ENCODE results near the gene FOSB. TPM values are rescaled to one million over a fixed set of nuclear protein-coding genes. Genes with fewer than 3 reads are reported as not detected.

The FOSB gene
- total RNA-seq, 1 experiment from 2014 or later = 2.3 TPM

- TF ChIP-seq CREM (CRISPR knock-in tag; IDR thresholded peaks at IDR 0.05) = no peak
Measured at GRCh38 chr19:45419895-45420294, 47.9 kb upstream of the FOSB start (continued).

- Mint-ChIP-seq H3K4me1 (peaks cover 16% of the 10 kb centered on the region), H3K27ac (no peak overlapping the region), H3K9me3 (no peaks in the 10 kb centered on the region), H3K4me3 (no peak overlapping the region), H3K27me3 (ENCODE audit: low read depth) (no peaks in the 10 kb centered on the region), H3K36me3 (peaks cover 14% of the 10 kb centered on the region)
- ATAC-seq = no peak
- no peak for TF ChIP-seq JAZF1 (CRISPR knock-in tag; IDR thresholded peaks at IDR 0.05)
- TF ChIP-seq SP1 (CRISPR knock-in tag; conservative IDR thresholded peaks at IDR 0.05) = no peak
- TF ChIP-seq ZNF263 (CRISPR knock-in tag; IDR thresholded peaks at IDR 0.05; ENCODE audit: low read depth) = 0 out of 2 replicates have a peak, but pooled peaks have one; percentile 26
- ChIA-PET CTCF (interaction anchor here (0.6 to 1.3 kb wide), 4 partner anchors 59 to 379 kb away, joined by 3 to 7 read pairs (median 4); no protein-coding TSS in a partner anchor), POLR2A (no interaction called here)
- no peak for DNase-seq (ENCODE audit: low spot score)
Measured at GRCh38 chr19:45420356-45420755, 47.4 kb upstream of the FOSB start.

GRCh38 chr19:45420871-45421270 lies 46.9 kb upstream of the FOSB start:
- DNase-seq (ENCODE audit: low spot score) (no peak), ATAC-seq (no peak)
- Mint-ChIP-seq H3K27ac (no peak overlapping the region), H3K36me3 (peaks cover 13% of the 10 kb centered on the region), H3K9me3 (no peaks in the 10 kb centered on the region), H3K4me3 (no peak overlapping the region), H3K27me3 (ENCODE audit: low read depth) (no peaks in the 10 kb centered on the region), H3K4me1 (peaks cover 21% of the 10 kb centered on the region)
- ChIA-PET CTCF (no interaction called here), POLR2A (interaction anchor here (0.6 kb wide), 1 partner anchor 38 kb away, joined by 3 read pairs; no protein-coding TSS in a partner anchor)
- TF ChIP-seq ZNF416 (CRISPR knock-in tag; IDR thresholded peaks at IDR 0.05) = no peak
- TF ChIP-seq NR2C2 (CRISPR knock-in tag; IDR thresholded peaks at IDR 0.05) = no peak

GRCh38 chr19:45421947-45422498 lies 45.8 kb upstream of the FOSB start:
- H3K36me3 Mint-ChIP-seq = peaks cover 10% of the 10 kb centered on the region
- ATAC-seq (no peak), DNase-seq (ENCODE audit: low spot score) (no peak)
- H3K4me3 Mint-ChIP-seq = peak overlapping the region; percentile 31
- POLR2A ChIA-PET = no interaction called here
- H3K27ac Mint-ChIP-seq = peak overlapping the region; percentile 8
- H3K9me3 Mint-ChIP-seq = no peaks in the 10 kb centered on the region
- no peaks in the 10 kb centered on the region for H3K27me3 Mint-ChIP-seq (ENCODE audit: low read depth)
- CTCF ChIA-PET = interaction anchor here (0.9 to 1.1 kb wide), 2 partner anchors 17 to 20 kb away, joined by 3 read pairs; no protein-coding TSS in a partner anchor
- no peak for TF ChIP-seq NFE2L1 (CRISPR knock-in tag; IDR thresholded peaks at IDR 0.05)
- TF ChIP-seq ZNF232 (CRISPR knock-in tag; IDR thresholded peaks at IDR 0.05) = no peak
- no peak for TF ChIP-seq USF2 (CRISPR knock-in tag; IDR thresholded peaks at IDR 0.05)
- TF ChIP-seq ZNF416 (CRISPR knock-in tag; IDR thresholded peaks at IDR 0.05) = no peak
- no peak for TF ChIP-seq JAZF1 (CRISPR knock-in tag; IDR thresholded peaks at IDR 0.05)
- no peak for TF ChIP-seq ZNF138 (CRISPR knock-in tag; conservative IDR thresholded peaks at IDR 0.05)
- TF ChIP-seq OVOL2 (CRISPR knock-in tag; IDR thresholded peaks at IDR 0.05; ENCODE audit: borderline replicate concordance) = no peak
- TF ChIP-seq TEAD4 (CRISPR knock-in tag; IDR thresholded peaks at IDR 0.05) = no peak
- TF ChIP-seq ZNF423 (CRISPR knock-in tag; IDR thresholded peaks at IDR 0.05) = no peak
- no peak for TF ChIP-seq SMAD4 (CRISPR knock-in tag; IDR thresholded peaks at IDR 0.05)
- TF ChIP-seq ATF1 (CRISPR knock-in tag; IDR thresholded peaks at IDR 0.05) = no peak
- TF ChIP-seq ZSCAN18 (CRISPR knock-in tag; IDR thresholded peaks at IDR 0.05) = no peak
- no peak for TF ChIP-seq IRF2 (CRISPR knock-in tag; IDR thresholded peaks at IDR 0.05; ENCODE audit: borderline replicate concordance, low read depth)
- no peak for TF ChIP-seq E2F1 (CRISPR knock-in tag; IDR thresholded peaks at IDR 0.05)
- no peak for TF ChIP-seq NR3C1 (CRISPR knock-in tag; conservative IDR thresholded peaks at IDR 0.05; ENCODE audit: low read depth)
- TF ChIP-seq NR2C2 (CRISPR knock-in tag; IDR thresholded peaks at IDR 0.05) = no peak
- no peak for TF ChIP-seq RORB (CRISPR knock-in tag; IDR thresholded peaks at IDR 0.05)
- TF ChIP-seq PREB (CRISPR knock-in tag; IDR thresholded peaks at IDR 0.05; ENCODE audit: borderline replicate concordance) = no peak
- no peak for TF ChIP-seq ZNF121 (CRISPR knock-in tag; IDR thresholded peaks at IDR 0.05)
- no peak for TF ChIP-seq CDX4 (CRISPR knock-in tag; IDR thresholded peaks at IDR 0.05; ENCODE audit: borderline replicate concordance)
- H3K4me1 Mint-ChIP-seq = peaks cover 21% of the 10 kb centered on the region
